ENCODE results near the gene PLCB3. TPM values are rescaled to one million over a fixed set of nuclear protein-coding genes. Genes with fewer than 3 reads are reported as not detected.

Gene PLCB3
- total and polyA plus RNA-seq, 2 of the 13 experiments (the other 11 are each of a cell fraction or from before 2014, with no cell fraction given), result 7.5 to 13.8 TPM

- TF ChIP-seq CEBPG (CRISPR knock-in tag; IDR thresholded peaks at IDR 0.05) (no peak), HNF1A (IDR thresholded peaks at IDR 0.05; ENCODE audit: low read depth) (no peak), HNF1A (CRISPR knock-in tag; IDR thresholded peaks at IDR 0.05; ENCODE audit: borderline replicate concordance) (no peak), ZNF414 (CRISPR knock-in tag; IDR thresholded peaks at IDR 0.05) (no peak), ZNF709 (CRISPR knock-in tag; IDR thresholded peaks at IDR 0.05) (no peak), HNRNPK (IDR thresholded peaks at IDR 0.05; ENCODE audit: low read depth, low read length, poor library complexity, severe bottlenecking) (no peak), ZNF496 (CRISPR knock-in tag; IDR thresholded peaks at IDR 0.05; ENCODE audit: insufficient replicate concordance) (no peak), HNRNPL (IDR thresholded peaks at IDR 0.05; ENCODE audit: low read depth, low read length) (no peak), FOXM1 (CRISPR knock-in tag; IDR thresholded peaks at IDR 0.05) (no peak), ATF6 (CRISPR knock-in tag; conservative IDR thresholded peaks at IDR 0.05) (no peak), NCOA5 (CRISPR knock-in tag; IDR thresholded peaks at IDR 0.05) (no peak), ZFP37 (CRISPR knock-in tag; IDR thresholded peaks at IDR 0.05; ENCODE audit: borderline replicate concordance) (no peak), NFYB (CRISPR knock-in tag; IDR thresholded peaks at IDR 0.05) (no peak), ZNF333 (CRISPR knock-in tag; IDR thresholded peaks at IDR 0.05; ENCODE audit: borderline replicate concordance) (no peak), SMAD3 (CRISPR knock-in tag; IDR thresholded peaks at IDR 0.05) (no peak), ZNF276 (CRISPR knock-in tag; IDR thresholded peaks at IDR 0.05; ENCODE audit: low read depth) (no peak), ATM (IDR thresholded peaks at IDR 0.05; ENCODE audit: borderline replicate concordance) (no peak), ZNF121 (CRISPR knock-in tag; IDR thresholded peaks at IDR 0.05) (no peak), ATAD3A (CRISPR knock-in tag; IDR thresholded peaks at IDR 0.05) (no peak), HNRNPUL1 (IDR thresholded peaks at IDR 0.05; ENCODE audit: low read depth, low read length) (no peak), MNT (IDR thresholded peaks at IDR 0.05) (no peak)
These were observed at the start of gene PLCB3 (continued) for GRCh38 chr11:64251016-64251752.
